ENCODE measurements around the gene MARK3. TPM values are rescaled to one million over a fixed set of nuclear protein-coding genes. Genes with fewer than 3 reads are reported as not detected.
A peak's percentile ranks its signal among the peaks of the same experiment; 100 is the strongest.

MARK3 gene
- total RNA-seq, 1 donor from 2014 or later: 124 TPM

DNA sequence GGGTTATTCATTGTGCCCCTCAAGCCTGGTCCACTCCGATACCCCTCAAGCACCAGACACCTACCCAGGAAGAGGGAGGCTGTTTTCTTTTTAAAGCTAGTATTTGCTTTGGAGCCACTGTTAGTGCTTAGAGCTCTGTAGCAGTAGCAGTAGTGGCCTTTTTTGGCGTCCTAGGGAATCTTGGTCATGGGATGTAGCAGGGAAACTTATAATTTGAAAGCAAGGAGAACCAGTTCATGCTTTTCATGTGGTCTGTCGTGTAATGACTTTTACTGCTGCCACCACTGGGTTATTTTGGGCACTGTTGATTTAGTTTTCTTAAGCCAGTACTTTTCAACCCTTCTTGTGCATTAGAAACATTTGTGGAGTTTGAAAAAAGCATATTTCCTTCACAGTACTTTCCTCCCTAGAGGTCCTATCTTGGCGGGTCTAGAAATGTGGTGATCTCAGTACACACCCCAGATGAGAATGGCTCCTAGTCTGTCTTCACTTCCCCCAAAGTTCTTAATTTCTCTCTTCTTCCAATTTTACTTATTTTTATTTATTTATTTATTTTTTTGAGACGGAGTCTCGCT lies 49.7 kb downstream of the MARK3 start:
- Histone ChIP-seq H3K4me2 (ENCODE audit: low read length) (no peak overlapping the region), H3K4me3 (ENCODE audit: insufficient read depth, low read depth, low read length) (no peak overlapping the region), H3K27me3 (ENCODE audit: insufficient read depth, low read length) (no peaks in the 10 kb centered on the region), H3K9me3 (ENCODE audit: insufficient read depth, low read depth, low read length) (no peaks in the 10 kb centered on the region), H3K36me3 (ENCODE audit: insufficient read depth, low read length) (peaks cover 9% of the 10 kb centered on the region), H2AFZ (ENCODE audit: low read depth, low read length) (no peak overlapping the region), H3K4me1 (ENCODE audit: insufficient read depth, low read length) (no peaks in the 10 kb centered on the region), H3K27ac (ENCODE audit: low read depth, low read length) (no peak overlapping the region), H3K9ac (ENCODE audit: low read length) (no peak overlapping the region), H3K79me2 (ENCODE audit: insufficient read depth, low read length) (peaks cover 92% of the 10 kb centered on the region), H4K20me1 (ENCODE audit: insufficient read depth, low read length) (peaks cover 58% of the 10 kb centered on the region)
- Mint-ChIP-seq H3K4me1 (ENCODE audit: low read depth, unreplicated experiment) (peaks cover 5% of the 10 kb centered on the region), H3K27ac (ENCODE audit: unreplicated experiment) (no peak overlapping the region), H3K9me3 (ENCODE audit: unreplicated experiment) (no peaks in the 10 kb centered on the region), H3K4me3 (ENCODE audit: unreplicated experiment) (no peak overlapping the region), H3K36me3 (ENCODE audit: low read depth, unreplicated experiment) (peaks cover 16% of the 10 kb centered on the region), H3K27me3 (ENCODE audit: low read depth, unreplicated experiment) (no peaks in the 10 kb centered on the region)
- TF ChIP-seq, protein P1, sequence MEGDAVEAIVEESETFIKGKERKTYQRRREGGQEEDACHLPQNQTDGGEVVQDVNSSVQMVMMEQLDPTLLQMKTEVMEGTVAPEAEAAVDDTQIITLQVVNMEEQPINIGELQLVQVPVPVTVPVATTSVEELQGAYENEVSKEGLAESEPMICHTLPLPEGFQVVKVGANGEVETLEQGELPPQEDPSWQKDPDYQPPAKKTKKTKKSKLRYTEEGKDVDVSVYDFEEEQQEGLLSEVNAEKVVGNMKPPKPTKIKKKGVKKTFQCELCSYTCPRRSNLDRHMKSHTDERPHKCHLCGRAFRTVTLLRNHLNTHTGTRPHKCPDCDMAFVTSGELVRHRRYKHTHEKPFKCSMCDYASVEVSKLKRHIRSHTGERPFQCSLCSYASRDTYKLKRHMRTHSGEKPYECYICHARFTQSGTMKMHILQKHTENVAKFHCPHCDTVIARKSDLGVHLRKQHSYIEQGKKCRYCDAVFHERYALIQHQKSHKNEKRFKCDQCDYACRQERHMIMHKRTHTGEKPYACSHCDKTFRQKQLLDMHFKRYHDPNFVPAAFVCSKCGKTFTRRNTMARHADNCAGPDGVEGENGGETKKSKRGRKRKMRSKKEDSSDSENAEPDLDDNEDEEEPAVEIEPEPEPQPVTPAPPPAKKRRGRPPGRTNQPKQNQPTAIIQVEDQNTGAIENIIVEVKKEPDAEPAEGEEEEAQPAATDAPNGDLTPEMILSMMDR (IDR thresholded peaks at IDR 0.05; ENCODE audit: insufficient read depth, low read depth, low read length): no peak
- no peak for TF ChIP-seq EZH2 (IDR thresholded peaks at IDR 0.05; ENCODE audit: insufficient read depth, low read length)
- DNase-seq (ENCODE audit: low read depth): no peak
- no peak for FAIRE-seq

DNA sequence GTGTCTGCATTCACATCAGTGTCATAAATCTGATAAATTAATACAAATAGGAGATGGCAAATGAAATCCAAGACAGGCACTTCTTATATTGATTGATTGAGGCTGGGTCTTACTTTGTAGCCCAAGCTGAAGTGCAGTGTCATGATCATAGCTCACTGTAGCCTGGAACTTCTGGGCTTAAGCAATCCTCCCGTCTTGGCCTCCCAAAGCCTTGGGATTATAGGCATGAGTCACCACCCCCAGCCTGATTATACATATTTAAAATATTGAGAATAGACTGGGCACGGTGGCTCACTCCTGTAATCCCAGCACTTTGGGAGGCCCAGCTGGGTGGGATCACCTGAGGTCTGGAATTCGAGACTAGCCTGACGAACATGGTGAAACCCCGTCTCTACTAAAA lies 51.3 kb downstream of the MARK3 start:
- Histone ChIP-seq H3K36me3 (ENCODE audit: insufficient read depth, low read length) (peaks cover 11% of the 10 kb centered on the region), H2AFZ (ENCODE audit: low read depth, low read length) (no peak overlapping the region), H4K20me1 (ENCODE audit: insufficient read depth, low read length) (peaks cover 60% of the 10 kb centered on the region), H3K4me3 (ENCODE audit: insufficient read depth, low read depth, low read length) (no peak overlapping the region), H3K9ac (ENCODE audit: low read length) (no peak overlapping the region), H3K4me2 (ENCODE audit: low read length) (no peak overlapping the region), H3K79me2 (ENCODE audit: insufficient read depth, low read length) (peaks cover 92% of the 10 kb centered on the region), H3K4me1 (ENCODE audit: insufficient read depth, low read length) (no peaks in the 10 kb centered on the region), H3K27ac (ENCODE audit: low read depth, low read length) (no peak overlapping the region), H3K27me3 (ENCODE audit: insufficient read depth, low read length) (no peaks in the 10 kb centered on the region), H3K9me3 (ENCODE audit: insufficient read depth, low read depth, low read length) (no peaks in the 10 kb centered on the region)
- Mint-ChIP-seq H3K27ac (ENCODE audit: unreplicated experiment) (no peak overlapping the region), H3K4me1 (ENCODE audit: low read depth, unreplicated experiment) (peaks cover 5% of the 10 kb centered on the region), H3K36me3 (ENCODE audit: low read depth, unreplicated experiment) (peaks cover 16% of the 10 kb centered on the region), H3K4me3 (ENCODE audit: unreplicated experiment) (peak overlapping the region; percentile 11), H3K9me3 (ENCODE audit: unreplicated experiment) (no peaks in the 10 kb centered on the region), H3K27me3 (ENCODE audit: low read depth, unreplicated experiment) (no peaks in the 10 kb centered on the region)
- FAIRE-seq (no peak), DNase-seq (ENCODE audit: low read depth) (no peak)
- TF ChIP-seq, protein P1 (IDR thresholded peaks at IDR 0.05; ENCODE audit: insufficient read depth, low read depth, low read length): no peak
- TF ChIP-seq EZH2 (IDR thresholded peaks at IDR 0.05; ENCODE audit: insufficient read depth, low read length): no peak

DNA sequence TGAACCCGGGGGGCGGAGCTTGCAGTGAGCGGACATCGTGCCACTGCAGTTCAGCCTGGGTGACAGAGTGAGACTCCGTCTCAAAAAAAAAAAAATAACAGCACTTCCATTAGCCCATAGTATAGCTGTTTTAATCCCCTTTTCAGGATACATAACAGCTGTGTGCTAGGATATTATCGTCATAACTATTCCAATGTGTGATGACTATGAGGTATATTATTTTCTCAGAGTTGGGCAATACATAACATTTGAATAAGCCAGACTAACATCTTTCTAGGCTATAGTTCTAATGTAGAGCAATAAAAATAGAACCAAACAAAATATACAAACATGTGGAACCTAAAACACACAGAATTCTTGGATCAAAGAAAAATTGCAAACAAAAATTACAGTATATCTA lies 57.1 kb downstream of the MARK3 start:
- Histone ChIP-seq H3K4me3 (ENCODE audit: insufficient read depth, low read depth, low read length) (no peak overlapping the region), H2AFZ (ENCODE audit: low read depth, low read length) (no peak overlapping the region), H3K36me3 (ENCODE audit: insufficient read depth, low read length) (peaks cover 5% of the 10 kb centered on the region), H3K9me3 (ENCODE audit: insufficient read depth, low read depth, low read length) (no peaks in the 10 kb centered on the region), H3K4me2 (ENCODE audit: low read length) (no peak overlapping the region), H3K27ac (ENCODE audit: low read depth, low read length) (no peak overlapping the region), H3K79me2 (ENCODE audit: insufficient read depth, low read length) (peaks cover 94% of the 10 kb centered on the region), H3K9ac (ENCODE audit: low read length) (no peak overlapping the region), H3K27me3 (ENCODE audit: insufficient read depth, low read length) (no peaks in the 10 kb centered on the region), H4K20me1 (ENCODE audit: insufficient read depth, low read length) (peaks cover 89% of the 10 kb centered on the region), H3K4me1 (ENCODE audit: insufficient read depth, low read length) (peaks cover 10% of the 10 kb centered on the region)
- Mint-ChIP-seq H3K9me3 (ENCODE audit: unreplicated experiment) (no peaks in the 10 kb centered on the region), H3K27me3 (ENCODE audit: low read depth, unreplicated experiment) (no peaks in the 10 kb centered on the region), H3K4me3 (ENCODE audit: unreplicated experiment) (no peak overlapping the region), H3K4me1 (ENCODE audit: low read depth, unreplicated experiment) (peaks cover 23% of the 10 kb centered on the region), H3K36me3 (ENCODE audit: low read depth, unreplicated experiment) (peaks cover 4% of the 10 kb centered on the region), H3K27ac (ENCODE audit: unreplicated experiment) (no peak overlapping the region)
- no peak for DNase-seq (ENCODE audit: low read depth)
- no peak for FAIRE-seq
- TF ChIP-seq EZH2 (IDR thresholded peaks at IDR 0.05; ENCODE audit: insufficient read depth, low read length): no peak
- TF ChIP-seq, protein P1 (IDR thresholded peaks at IDR 0.05; ENCODE audit: insufficient read depth, low read depth, low read length): no peak
